Measurements from ENCODE around the gene LAMTOR2.
"Not testable (repeated sequence)": the region's sequence is repeated elsewhere in the genome, so short reads cannot be mapped to it uniquely, and the experiment has no call there.

Gene LAMTOR2

DNA sequence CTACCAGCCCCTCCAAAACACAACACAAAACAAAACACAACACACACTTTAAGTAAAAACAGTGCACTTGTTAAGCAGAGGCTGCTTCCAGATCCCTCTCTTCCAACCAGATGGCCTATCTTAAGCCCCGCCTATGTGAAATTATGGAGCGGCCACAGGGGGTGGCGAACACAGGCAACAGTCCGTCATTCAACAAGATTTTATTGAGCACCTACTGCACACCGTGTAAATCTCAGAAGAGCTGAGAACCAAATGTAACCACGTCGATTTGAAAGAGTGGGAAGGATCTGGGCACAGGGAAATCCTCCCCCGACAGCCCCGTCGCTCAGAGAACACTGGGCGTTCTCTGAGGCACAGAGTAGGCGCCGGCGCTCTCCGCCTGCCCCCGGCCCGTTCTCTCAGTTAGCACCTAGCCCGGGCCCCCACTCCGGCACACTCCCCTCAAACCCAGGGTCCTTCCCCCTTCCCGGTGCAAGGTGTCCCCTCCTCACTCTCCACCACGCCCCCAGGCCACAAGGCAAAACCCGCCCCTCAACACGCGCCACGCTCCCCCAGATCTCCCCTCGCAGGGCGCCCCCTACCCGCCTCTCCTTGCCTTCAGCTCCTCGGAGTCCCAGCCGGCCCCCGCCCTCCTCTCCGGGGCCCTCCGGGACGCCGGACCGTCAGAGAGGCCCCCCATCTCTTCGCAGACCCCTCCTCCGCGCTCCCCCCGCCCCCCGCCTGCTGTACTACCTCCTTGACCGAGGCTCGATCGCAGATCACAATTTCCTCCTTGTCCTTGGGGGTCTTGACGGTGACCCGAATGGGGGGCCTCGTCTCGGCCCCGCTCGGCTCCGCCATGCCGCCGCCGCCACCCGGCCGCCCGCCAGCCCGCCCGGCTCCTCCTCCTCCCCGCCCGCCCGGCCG is 1.5 kb upstream of the LAMTOR2 start:
- DNase-seq (ENCODE audit: low read depth in 2 of 2), result no peak

DNA sequence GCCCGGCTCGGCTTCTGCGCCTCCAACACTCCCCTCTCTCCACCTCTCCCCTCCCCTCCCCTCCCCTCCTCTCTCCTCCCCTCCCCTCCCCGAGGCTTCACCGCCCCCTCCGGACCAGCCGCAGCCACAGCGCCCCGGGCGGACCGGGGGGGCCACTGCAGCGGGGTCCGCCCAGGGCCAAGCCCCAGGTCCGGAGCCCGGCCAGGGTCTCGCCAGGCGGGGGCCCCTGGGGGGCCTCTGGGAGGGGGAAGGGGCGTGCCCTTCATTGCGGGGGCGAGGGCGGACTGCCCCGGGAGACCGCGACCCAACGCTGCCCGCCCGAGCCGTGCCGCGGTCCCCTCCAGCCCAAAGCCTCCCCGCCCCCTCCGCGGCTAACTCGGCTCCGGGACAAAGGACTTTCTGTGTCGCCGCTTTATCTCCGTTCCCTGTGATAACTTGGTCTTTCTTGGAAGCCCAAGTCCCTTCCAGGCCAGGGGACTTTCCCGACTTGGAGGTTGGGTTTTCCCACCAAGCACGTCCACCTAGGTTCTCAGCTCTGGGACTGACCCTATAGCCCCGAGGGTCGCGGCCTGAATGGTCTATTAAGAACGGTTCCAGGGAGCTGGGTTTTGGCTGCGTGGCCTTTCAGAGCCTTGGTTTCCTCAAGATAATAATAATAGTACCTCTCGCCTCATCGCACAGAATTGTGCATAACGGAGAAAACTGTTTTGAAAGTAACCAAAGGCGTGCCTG is 648 bp upstream of the LAMTOR2 start, which contains the start of gene UBQLN4:
TSS of gene UBQLN4 (minus strand) at position 31 of the 732 bp plus-strand sequence. CDS start 97 bp downstream, outside the sequence.
- DNase-seq (ENCODE audit: low read depth in 2 of 2), result peak; percentile 56 to 60

DNA sequence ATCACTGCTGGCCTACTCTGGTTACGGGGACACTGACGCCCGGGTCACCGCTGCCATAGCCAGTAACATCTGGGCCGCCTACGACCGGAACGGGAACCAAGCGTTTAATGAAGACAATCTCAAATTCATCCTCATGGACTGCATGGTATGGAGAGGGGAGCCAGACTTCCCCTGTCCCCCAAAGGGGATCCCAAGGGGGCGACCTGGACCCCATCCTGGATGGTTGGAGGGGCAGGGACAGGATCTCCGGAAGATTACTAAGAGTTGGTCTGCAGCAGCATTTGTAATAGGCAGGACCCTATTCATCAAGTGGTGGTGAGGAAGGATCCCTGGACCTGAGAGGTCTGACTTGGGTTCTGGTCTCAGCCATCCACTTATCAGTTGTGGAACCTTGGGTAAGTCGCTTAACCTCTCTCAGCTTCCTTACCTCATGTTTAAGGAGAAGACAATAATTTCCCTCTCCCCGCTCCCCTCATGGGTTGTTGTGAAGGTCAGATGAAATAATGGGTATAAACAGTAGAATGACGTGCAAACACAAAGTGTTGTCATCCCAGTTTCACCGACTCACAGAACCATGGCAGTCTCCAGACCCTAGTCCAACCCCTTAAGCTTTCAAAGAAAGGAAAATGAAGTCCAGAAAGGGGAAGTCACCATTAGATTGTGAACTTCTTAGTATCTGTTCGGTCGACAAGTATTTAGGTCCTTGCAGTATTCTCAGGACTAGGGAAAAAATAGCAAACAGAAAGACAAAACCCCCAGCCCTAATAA is 883 bp downstream of the LAMTOR2 start:
- no peak for DNase-seq (ENCODE audit: low read depth in 2 of 2)

DNA sequence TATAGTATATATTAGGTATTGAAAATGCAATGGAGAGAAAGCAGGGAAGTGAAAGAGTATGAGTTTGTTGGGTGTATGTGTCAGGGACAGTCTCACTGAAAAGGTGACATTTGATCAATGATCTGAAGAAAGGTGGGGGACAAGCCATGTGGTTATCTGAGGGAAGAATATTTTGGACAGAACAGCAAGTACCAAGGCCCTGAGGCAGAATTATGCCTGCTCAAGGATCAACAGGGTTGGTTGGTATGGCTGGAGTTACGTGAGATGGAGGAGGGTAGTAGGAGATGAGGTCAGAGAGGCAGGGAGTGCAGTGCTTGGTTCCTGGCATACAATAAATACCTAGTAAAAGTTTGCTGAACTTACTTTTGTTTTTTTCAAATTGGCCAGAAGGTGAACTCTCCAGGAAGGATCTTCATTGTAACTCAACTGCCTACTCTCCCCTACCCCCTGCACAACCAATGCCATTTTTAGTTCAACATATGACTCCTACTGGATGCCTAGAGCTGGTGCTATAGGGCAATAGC is 1.8 kb downstream of the LAMTOR2 start:
- DNase-seq (ENCODE audit: low read depth in 2 of 2), result no peak

DNA sequence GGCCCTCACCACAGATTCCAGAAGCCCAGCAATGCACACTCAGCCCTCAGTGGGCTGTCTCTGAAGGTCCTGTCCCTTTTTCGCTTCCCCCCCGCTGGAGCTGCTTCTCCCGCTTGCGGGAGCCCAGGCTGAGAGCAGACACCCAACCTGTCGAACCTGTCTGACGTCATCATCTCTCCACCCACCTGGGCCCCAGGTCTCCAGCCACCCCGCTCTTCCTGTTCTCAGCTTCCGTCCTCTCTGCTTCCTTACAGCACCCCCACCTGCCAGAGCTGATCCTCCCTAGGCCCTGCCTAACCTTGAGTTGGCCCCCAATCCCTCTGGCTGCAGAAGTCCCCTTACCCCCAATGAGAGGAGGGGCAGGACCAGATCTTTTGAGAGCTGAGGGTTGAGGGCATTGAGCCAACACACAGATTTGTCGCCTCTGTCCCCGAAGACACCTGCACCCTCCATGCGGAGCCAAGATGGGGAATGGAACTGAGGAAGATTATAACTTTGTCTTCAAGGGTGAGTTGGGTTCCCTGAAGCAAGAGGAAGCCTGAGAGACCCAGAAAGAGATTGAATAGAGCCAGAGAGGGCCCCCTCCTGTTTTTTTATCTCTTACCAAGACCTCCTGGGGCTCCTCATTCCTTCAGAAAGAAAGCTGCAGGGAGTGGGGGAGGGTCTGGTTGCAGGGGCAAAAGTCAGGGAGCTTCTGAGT is 6.5 kb downstream of the LAMTOR2 start, which contains the start of gene RAB25:
TSS of gene RAB25 (plus strand) at position 224 of the 700 bp plus-strand sequence. CDS start at position 465, 241 bp downstream.
- DNase-seq (ENCODE audit: low read depth in 2 of 2), result no peak

GRCh38 chr1:156062189-156062588 is 7.6 kb downstream of the LAMTOR2 start:
- no peak for DNase-seq (ENCODE audit: low read depth in 2 of 2)

DNA sequence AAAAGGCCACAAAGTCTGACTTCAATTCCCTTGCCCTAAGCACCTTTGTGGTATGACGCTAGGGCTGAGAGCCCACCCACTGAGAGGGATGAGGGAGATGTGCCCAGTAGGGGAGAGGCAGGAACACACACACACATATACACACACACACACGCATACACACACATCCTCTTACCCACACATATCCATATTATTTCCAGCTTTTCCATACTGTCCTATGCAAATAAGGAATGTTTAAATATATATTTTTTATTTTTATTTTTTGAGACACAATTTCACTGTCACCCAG is 9.4 kb downstream of the LAMTOR2 start:
- DNase-seq (ENCODE audit: low read depth in 2 of 2), result no peak

DNA sequence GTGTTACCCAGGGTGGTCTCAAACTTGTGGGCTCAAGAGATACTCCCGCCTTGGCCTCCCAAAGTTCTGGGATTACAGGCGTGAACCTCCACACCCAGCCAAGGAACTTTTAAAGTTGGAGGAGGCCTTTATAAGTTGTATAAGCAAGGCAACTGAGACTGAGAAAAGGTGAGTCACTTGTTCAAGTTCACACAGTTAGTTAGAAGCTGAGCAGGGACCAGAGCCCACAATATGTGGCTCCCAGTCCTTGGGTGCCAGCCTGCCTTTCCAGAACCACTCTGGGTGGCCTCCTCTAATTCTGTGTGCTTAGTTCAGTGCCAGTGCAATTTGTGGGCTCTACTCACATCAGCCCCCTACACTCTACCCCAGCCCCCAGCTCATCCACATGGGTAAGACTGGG is 10.0 kb downstream of the LAMTOR2 start:
- DNase-seq (ENCODE audit: low read depth in 2 of 2), result no peak

DNA sequence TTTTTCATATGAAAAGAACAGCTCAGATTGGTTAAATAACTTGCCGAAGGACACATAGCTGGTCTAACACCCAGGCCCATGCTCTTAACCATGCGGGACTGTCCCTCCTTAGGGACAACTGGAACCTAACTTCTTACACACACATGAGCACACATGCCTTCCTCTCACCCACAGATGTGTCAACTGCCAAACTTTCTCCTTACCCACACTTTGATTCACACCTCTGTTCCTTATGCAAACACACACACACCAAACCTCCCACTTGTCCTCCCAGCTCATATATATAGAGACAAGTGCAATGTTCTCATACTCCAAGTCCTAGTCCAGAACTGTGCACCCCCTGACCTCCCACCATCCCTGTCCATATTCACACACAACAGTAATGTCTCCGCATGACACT is 10.6 kb downstream of the LAMTOR2 start:
- no peak for DNase-seq (ENCODE audit: low read depth in 2 of 2)

GRCh38 chr1:156065871-156066270 is 11.3 kb downstream of the LAMTOR2 start:
- DNase-seq (ENCODE audit: low read depth in 2 of 2), result no peak

- DNase-seq (ENCODE audit: low read depth in 2 of 2), result no peak
Measured at GRCh38 chr1:156067262-156067661, 12.7 kb downstream of the LAMTOR2 start.

DNA sequence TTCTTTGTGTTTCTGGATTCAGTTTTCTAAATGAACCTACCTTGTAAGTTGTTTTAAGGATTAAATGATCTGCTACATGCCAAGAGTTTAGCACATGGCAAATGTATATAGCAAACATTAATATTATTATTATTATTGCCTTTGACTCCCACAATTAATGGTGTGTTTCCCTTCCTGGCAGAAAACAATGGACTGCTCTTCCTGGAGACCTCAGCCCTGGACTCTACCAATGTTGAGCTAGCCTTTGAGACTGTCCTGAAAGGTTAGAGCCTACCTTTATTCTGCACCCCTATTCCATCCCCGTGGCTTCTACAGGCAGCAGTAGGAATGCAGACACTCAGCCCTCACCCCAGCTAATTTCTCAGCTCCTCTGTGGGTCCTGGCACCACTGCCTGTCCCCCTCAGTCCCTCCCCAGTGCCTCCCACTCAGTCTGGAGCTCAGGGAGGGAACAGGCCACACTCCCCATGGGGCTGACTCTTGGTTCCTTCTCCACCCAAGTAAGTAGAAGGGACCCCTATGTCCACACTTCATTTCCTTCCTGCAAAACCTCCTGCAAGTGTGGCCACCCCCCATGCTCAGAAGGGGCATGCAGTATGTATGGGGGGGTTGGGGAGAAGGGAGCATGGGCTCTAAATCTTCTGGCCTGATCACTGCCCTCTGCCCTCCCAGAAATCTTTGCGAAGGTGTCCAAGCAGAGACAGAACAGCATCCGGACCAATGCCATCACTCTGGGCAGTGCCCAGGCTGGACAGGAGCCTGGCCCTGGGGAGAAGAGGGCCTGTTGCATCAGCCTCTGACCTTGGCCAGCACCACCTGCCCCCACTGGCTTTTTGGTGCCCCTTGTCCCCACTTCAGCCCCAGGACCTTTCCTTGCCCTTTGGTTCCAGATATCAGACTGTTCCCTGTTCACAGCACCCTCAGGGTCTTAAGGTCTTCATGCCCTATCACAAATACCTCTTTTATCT is 15.2 kb downstream of the LAMTOR2 start:
- no peak for DNase-seq (ENCODE audit: low read depth in 2 of 2)

DNA sequence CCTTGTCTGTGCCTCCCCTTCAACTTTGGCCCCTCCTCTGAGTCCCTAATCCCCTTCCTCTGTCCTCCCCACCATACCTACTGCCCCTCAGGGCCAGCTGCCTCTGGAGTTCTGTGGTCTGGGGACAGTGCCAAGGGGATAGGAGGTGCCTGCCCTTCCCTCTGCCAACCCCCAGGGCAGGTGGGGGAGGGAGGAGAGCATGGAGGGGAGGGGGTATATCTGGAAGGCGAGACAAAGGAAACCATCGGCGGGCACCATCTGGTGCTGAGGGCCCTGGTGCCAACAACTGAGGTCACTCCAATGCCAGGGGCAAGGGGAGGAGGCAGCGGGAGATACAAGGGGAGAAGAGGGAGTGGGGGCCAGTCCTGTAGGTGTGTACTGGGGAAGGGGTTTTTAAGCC is 16.0 kb downstream of the LAMTOR2 start:
- DNase-seq (ENCODE audit: low read depth in 2 of 2), result no peak

- DNase-seq (ENCODE audit: low read depth in 2 of 2), result not testable (repeated sequence)
Measured at GRCh38 chr1:156071332-156071816, 16.8 kb downstream of the LAMTOR2 start.

GRCh38 chr1:156072251-156072650 is 17.7 kb downstream of the LAMTOR2 start:
- no peak for DNase-seq (ENCODE audit: low read depth in 2 of 2)

- no peak for DNase-seq (ENCODE audit: low read depth in 2 of 2)
Measured at GRCh38 chr1:156073110-156073687, 18.6 kb downstream of the LAMTOR2 start.

DNA sequence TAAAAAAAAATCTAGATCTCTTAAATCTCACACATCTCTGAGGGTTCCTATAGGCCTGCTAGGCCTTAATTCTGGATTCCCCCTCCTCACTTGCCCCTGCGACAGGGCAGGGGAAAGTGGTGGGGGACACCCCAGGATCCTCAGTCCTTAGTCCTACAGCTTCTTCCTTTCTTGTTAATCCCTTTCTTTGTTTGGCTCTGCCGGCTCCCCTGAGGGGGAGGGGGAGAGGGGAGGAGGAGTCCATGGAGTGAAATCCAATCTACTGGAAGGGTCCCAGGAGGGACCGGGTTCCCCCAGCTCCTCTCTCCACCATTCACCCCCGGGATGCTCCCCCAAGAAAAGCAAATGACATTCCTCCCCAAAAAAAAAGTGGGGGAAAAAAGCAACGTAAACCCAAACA is 19.2 kb downstream of the LAMTOR2 start:
- no peak for DNase-seq (ENCODE audit: low read depth in 2 of 2)

DNA sequence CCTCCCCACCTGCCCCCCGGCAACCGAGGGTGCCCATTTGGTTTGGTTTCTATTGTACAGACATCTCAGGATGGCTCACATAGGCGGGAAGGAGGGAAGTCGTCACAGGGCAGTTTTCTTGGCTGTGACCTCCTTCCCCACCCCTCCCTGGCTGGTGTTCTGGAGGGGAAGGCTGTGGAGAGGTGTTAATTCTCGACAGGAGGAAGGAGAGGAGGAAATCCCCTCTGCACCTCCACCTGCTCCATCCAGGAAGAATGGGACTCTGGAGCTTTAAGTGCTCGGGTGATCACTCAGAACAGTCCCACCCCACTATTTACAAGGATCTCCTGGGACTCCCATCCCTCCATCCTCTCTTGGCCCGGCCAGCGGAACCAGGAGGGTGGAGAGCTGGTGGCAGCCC is 20.1 kb downstream of the LAMTOR2 start:
- DNase-seq (ENCODE audit: low read depth in 2 of 2), result no peak

GRCh38 chr1:156075162-156075561 is 20.6 kb downstream of the LAMTOR2 start:
- no peak for DNase-seq (ENCODE audit: low read depth in 2 of 2)

DNA sequence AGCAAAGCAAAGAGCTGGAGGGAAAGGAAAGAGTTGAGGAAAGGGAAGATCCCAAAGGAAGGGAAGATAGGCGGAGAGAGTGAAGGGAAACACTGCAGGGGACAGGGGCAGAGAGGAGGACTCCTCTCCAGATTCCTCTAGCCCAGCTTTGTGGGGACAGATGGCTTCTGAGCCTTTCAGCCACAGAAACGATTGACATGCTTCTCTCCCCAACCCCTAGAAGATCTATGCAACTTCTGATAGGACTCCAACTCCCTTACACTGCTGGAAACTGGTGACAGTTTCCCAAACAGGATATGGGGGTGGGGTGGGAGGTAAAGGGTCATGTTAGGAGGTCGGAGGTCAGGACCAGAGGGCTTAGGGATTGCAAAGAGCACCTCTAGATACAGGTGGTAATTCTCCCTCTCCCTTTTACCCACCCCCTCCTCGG is 21.2 kb downstream of the LAMTOR2 start:
- DNase-seq (ENCODE audit: low read depth in 2 of 2), result no peak

Data from fibroblast of skin of left biceps (primary cell).